AG09309 (cell line): Measurements from ENCODE around the gene SLC18B1.

Experiments
- DNase-seq: peaks from one replicate; pipeline ENCODE4 v3.0.0-alpha.2; 2010; ENCODE audit warnings: low read depth
- H3K4me3 ChIP-seq: 2 replicates; pipeline ENCODE4 v1.5.1; 2011; ENCODE audit warnings: mild to moderate bottlenecking, low read depth, low read length, moderate library complexity; ENCODE audit not compliant: control insufficient read depth
- TF ChIP-seq, protein P1 (sequence below): IDR thresholded peaks from 2 replicates; pipeline ENCODE4 v1.5.1; 2011; ENCODE audit warnings: mild to moderate bottlenecking, low read depth, low read length, inconsistent platforms; ENCODE audit not compliant: insufficient read depth, control insufficient read depth; ENCODE audit errors: missing control alignments

The SLC18B1 gene

DNA sequence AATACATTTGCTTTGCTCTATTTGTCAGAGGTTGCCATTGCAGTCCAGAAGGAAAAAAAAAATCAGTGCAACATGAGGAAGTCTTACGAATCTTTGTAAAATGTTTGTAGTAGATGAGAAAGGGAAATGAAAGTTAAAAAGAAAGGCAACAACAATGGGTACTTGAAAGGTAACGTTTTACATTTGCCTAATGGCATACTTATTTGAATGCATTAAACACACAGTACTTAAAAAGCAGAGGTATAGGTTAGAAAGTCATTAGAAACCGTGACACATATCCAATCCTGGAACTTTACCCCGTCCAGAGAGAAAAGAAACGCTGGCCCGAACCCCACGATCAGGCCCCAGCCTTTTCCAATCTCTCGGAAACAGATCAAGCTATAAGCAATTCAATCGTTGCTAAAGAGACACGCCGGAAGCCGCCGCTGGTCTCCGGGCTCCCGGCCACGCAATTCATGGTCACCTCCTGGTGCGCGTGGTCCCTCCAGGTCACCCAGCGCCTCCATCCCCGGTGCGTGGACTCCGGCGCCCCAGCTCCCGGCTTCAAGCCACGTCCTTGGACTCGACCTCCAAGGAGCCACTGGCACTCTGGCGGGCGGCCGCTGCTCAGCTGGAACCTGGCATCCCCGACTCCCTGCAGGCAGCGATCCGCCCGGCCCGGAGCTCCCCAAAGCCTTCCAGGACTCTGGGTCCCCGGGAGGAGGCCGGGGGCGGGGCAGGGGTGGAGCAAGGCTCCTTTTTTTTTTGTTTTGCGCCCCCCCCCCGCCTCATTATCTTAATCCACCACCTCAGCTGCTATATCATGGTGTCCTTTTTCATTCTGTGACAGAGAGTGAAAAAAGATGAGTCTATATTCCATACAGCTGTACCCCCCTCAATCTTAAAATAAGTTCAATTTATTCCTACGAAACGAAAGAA lies at the start of gene SLC18B1:
TSS of gene SLC18B1 (minus strand) at position 687 of the 918 bp plus-strand sequence. CDS start at position 506, 181 bp downstream.
- H3K4me3 ChIP-seq = peak within 1 kb of the TSS; percentile 80
- DNase-seq = no peak
- TF ChIP-seq, protein P1, sequence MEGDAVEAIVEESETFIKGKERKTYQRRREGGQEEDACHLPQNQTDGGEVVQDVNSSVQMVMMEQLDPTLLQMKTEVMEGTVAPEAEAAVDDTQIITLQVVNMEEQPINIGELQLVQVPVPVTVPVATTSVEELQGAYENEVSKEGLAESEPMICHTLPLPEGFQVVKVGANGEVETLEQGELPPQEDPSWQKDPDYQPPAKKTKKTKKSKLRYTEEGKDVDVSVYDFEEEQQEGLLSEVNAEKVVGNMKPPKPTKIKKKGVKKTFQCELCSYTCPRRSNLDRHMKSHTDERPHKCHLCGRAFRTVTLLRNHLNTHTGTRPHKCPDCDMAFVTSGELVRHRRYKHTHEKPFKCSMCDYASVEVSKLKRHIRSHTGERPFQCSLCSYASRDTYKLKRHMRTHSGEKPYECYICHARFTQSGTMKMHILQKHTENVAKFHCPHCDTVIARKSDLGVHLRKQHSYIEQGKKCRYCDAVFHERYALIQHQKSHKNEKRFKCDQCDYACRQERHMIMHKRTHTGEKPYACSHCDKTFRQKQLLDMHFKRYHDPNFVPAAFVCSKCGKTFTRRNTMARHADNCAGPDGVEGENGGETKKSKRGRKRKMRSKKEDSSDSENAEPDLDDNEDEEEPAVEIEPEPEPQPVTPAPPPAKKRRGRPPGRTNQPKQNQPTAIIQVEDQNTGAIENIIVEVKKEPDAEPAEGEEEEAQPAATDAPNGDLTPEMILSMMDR = no peak

DNA sequence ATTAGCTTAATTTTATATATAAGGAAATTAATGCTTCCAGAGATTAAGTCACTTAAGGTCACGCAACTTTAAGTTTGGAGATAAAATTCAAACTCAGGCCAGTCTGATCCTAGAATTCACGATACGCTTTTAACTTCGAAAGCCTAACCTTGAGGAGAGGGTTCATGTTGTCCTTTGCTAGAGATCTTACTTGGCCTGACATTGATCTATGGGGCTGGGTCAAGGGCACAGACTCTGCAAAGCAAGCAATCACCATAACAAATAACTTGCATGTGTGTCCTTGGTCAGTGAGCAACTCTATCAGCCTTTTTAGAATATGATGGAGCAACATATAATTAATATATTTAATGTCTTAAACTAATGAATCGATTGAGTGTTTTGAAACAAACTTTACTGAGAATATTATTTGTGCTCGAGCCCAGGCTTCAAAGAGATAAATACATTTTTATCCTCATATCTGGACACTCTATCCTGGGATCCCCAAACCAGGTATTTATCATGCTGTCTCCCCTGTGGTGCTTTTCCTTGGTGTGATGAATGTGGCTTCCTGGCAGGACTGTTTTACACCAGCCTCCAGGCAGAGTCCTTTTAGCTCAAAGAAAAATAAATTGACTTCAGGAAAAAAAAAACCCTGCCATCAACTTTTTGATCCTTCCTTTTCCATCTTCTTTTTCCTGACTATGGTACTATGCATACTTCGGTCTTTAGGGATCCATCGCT lies 45.0 kb upstream of the SLC18B1 start:
- H3K4me3 ChIP-seq = no peak overlapping the region
- no peak for DNase-seq
- TF ChIP-seq, protein P1 = no peak

DNA sequence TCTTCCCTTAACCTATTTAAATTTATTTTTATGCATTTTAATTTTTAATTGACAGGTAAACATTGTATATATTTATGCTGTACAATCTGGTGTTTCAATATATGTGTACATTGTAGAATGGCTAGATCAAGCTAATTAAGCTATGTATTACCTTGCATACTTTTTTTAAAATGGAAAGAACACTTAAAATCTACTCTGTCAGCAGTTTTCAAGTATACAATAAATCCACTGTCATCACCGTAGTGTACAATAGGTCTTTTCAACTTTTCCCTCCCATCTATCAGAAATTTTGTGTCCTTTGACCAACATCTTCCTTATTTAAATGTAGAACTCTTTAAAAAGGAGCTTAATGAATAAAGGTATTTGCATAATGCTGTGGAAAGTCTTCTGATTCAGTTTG lies 43.5 kb upstream of the SLC18B1 start:
- DNase-seq = no peak
- H3K4me3 ChIP-seq = no peak overlapping the region
- TF ChIP-seq, protein P1 = no peak

DNA sequence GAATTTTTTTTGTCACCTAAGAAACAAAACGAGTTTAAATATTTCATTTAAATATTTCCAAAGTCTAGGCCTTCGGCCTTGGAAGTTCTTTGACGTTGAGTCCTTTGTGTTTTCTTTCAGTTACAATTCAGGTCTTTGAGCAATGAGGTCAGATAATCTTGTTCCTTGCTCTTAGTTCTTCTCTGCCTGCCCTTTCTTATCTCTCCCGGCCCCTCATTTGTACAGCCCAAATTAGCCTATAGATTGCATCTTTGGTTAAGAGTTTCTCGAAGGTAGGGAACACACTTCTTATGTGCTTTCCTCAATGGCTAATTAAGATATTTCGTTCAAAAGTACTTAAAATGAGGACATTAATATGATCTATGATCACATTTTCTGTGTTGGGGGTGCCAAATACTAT lies 34.5 kb upstream of the SLC18B1 start:
- TF ChIP-seq, protein P1 = no peak
- H3K4me3 ChIP-seq = no peak overlapping the region
- DNase-seq = no peak

DNA sequence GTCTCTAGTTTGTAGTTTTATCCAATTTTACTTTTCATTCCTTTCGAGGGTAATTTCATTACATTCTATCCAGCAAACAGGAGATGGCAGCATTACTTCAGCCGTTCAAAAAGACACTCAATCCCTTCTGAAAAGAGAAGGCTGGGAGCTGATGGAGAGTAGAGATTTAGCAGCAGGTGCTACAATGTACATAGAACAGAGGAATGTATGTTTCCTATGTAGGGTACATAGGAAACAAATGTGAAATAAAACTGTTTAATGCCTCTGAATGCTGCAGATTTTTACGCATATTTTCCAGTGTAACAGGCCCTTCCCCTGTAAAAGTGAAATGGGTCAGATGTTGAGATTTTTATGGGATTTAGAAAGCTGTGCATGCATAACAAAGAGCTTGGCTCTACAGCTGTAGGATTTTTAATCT lies 31.9 kb upstream of the SLC18B1 start:
- DNase-seq = no peak
- TF ChIP-seq, protein P1 = peak; percentile 57
- H3K4me3 ChIP-seq = no peak overlapping the region

DNA sequence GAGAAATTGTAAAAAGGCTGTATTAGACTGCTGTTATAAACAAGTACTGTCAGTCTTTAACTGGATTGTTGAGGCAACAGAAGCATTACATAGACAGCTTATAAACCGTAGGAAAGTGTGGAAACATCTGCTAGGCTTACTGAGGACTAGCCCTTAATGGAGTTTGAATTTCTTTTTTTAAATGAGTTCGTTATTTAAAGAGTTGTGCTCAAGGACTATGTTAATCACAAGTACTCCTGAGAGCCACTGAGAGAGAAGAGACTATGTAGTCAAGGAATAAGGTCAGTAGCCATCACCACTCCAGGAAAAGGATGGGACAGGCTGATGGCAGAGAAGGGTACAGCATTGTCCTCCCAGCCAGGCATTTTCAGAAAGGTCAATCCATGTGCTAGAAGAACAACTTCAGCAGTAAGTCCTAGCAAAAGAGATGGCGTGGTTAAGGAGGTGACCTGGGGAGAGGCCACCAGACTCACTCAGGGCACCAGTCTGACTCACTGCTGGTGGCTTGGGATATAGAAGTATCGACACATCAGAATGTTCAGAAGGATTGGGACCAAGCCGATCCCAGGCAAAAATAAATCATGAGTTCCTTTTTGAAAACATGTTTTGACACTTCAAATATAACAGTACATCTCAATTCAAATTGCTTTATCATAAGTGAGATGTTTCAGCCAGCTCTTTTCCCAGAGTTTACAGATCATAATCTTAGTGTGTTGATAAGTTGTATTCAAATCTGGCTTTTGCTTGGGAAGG lies 22.4 kb upstream of the SLC18B1 start:
- DNase-seq = no peak
- TF ChIP-seq, protein P1 = no peak
- H3K4me3 ChIP-seq = no peak overlapping the region
